Large intestine (tissue), 3 donors: ENCODE measurements around the gene BLOC1S2. TPM values are rescaled to one million over a fixed set of nuclear protein-coding genes. Genes with fewer than 3 reads are reported as not detected.
"Not testable (repeated sequence)": the region's sequence is repeated elsewhere in the genome, so short reads cannot be mapped to it uniquely, and the experiment has no call there.

Experiments used
- DNase-seq, 2 donors: peaks; one replicate each; pipeline versions ENCODE4 v3.0.0 to v3.0.0-alpha.2; 2013
- H3K27ac ChIP-seq: one replicate; pipeline ENCODE4 v1.5.1; 2013; ENCODE audit warnings: low read length
- H3K27me3 ChIP-seq: 2 replicates; pipeline ENCODE4 v1.6.1; 2013; ENCODE audit warnings: low read length; ENCODE audit not compliant: control insufficient read depth, insufficient read depth
- H3K36me3 ChIP-seq: 2 replicates; pipeline ENCODE4 v1.6.1; 2013; ENCODE audit warnings: low read length; ENCODE audit not compliant: control insufficient read depth, insufficient read depth
- H3K4me1 ChIP-seq: one replicate; pipeline ENCODE4 v1.6.1; 2013; ENCODE audit warnings: low read length; ENCODE audit not compliant: control insufficient read depth, insufficient read depth
- H3K4me3 ChIP-seq: one replicate; pipeline ENCODE4 v1.5.1; 2013; ENCODE audit warnings: low read length
- H3K9me3 ChIP-seq: one replicate; pipeline ENCODE4 v1.6.1; 2013; ENCODE audit warnings: mild to moderate bottlenecking, low read depth, low read length, moderate library complexity; ENCODE audit not compliant: control insufficient read depth
- WGBS: methylation state at CpG from one replicate; pipeline ENCODE4 v1.1.5; 2013; ENCODE audit warnings: low lambda C conversion rate; ENCODE audit not compliant: insufficient coverage; 5-methylcytosine and 5-hydroxymethylcytosine counted together
- polyA plus RNA-seq: library from polyadenylated mRNA; unstranded; fragments of 120-200 nt; gene quantifications from one replicate; pipeline ENCODE4 v1.2.1, GENCODE V29; 2013

BLOC1S2 gene
- polyA plus RNA-seq, 1 donor = 39.9 TPM

- Histone ChIP-seq H3K27me3 (peaks cover 15% of the 10 kb centered on the region), H3K27ac (peak overlapping the region; percentile 58), H3K4me1 (peaks cover 22% of the 10 kb centered on the region), H3K36me3 (no peaks in the 10 kb centered on the region), H3K4me3 (no peak overlapping the region), H3K9me3 (no peaks in the 10 kb centered on the region)
- DNase-seq = no peak
Measured at GRCh38 chr10:100293066-100293465, 6.6 kb upstream of the BLOC1S2 start.

DNA sequence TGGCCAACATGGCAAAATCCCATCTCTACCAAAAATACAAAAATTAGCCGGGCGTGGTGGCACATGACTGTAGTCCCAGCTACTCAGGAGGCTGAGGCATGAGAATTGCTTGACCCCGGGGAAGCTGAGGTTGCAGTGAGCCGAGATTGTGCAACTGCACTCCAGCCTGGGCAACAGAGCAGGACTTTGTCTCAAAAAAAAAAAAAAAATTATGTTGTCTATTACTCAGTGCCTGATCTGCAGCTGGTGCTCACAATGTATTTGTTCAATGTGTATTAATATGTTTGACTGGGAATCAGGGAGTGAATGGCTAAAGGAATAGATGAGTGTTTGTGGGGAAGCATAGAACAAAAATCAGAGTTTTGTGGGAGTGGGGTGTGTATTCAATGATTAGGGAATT, 5.8 kb upstream of the BLOC1S2 start:
- peak in 1 of 2 donors; percentile 70 for DNase-seq
- Histone ChIP-seq H3K27ac (peak overlapping the region; percentile 58), H3K4me1 (peaks cover 30% of the 10 kb centered on the region), H3K27me3 (peaks cover 10% of the 10 kb centered on the region)
- not testable (repeated sequence) for H3K36me3 ChIP-seq, H3K4me3 ChIP-seq, H3K9me3 ChIP-seq
- WGBS = no CpG with 5 or more reads among the region's 4 CpGs

GRCh38 chr10:100291356-100291755, 4.9 kb upstream of the BLOC1S2 start:
- Histone ChIP-seq H3K4me1 (peaks cover 37% of the 10 kb centered on the region), H3K9me3 (no peaks in the 10 kb centered on the region), H3K27ac (peak overlapping the region; percentile 58), H3K4me3 (no peak overlapping the region), H3K27me3 (peaks cover 2% of the 10 kb centered on the region), H3K36me3 (no peaks in the 10 kb centered on the region)
- no peak for DNase-seq
- WGBS = no CpG with 5 or more reads among the region's 3 CpGs

DNA sequence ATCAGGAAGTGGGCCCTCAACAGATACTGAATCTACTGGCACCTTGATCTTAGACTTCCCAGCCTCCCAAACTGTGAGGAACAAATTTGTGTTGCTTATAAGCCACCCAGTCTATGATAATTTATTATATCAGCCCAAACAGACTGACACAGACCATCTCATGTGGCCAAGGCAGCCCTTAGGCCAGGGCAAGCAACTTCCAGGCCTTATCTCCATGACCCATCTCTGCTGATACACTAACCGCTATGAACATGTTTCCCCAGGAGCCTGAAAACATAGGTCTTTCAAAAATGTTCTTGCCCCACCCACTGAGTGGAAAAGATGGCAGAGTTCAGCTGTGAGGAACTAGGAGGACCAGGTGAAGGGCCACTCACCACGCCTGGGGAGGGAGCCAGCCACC, 3.2 kb upstream of the BLOC1S2 start:
- no peaks in the 10 kb centered on the region for H3K36me3 ChIP-seq
- peaks cover 43% of the 10 kb centered on the region for H3K4me1 ChIP-seq
- H3K4me3 ChIP-seq = no peak overlapping the region
- peaks cover under 1% of the 10 kb centered on the region for H3K27me3 ChIP-seq
- H3K9me3 ChIP-seq = no peaks in the 10 kb centered on the region
- no peak overlapping the region for H3K27ac ChIP-seq
- no CpG with 5 or more reads among the region's 2 CpGs for WGBS
- DNase-seq = no peak

GRCh38 chr10:100288196-100288595, 1.7 kb upstream of the BLOC1S2 start:
- no peaks in the 10 kb centered on the region for H3K9me3 ChIP-seq
- peaks cover under 1% of the 10 kb centered on the region for H3K36me3 ChIP-seq
- no peaks in the 10 kb centered on the region for H3K27me3 ChIP-seq
- no peak overlapping the region for H3K4me3 ChIP-seq
- no CpG with 5 or more reads among the region's 5 CpGs for WGBS
- DNase-seq = peak; percentile 76 to 82
- peaks cover 41% of the 10 kb centered on the region for H3K4me1 ChIP-seq
- H3K27ac ChIP-seq = peak overlapping the region; percentile 79

DNA sequence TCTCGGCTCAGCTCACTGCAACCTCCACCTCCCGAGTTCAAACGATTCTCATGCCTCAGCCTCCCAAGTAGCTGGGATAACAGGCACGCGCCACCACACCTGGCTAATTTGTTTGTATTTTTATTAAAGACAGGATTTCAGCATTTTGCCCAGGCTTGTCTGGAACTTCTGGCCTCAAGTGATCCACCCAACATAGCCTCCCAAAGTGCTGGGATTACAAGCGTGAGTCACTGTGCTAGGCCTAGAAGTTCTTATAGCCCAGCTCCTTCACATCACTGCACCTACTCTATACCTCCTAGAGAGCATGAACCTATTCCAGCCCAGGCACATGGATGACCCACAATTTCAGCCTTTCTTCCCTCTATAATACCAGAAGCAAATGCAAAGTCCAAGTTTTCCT, 1.3 kb upstream of the BLOC1S2 start:
- H3K4me1 ChIP-seq = peaks cover 37% of the 10 kb centered on the region
- no peak overlapping the region for H3K4me3 ChIP-seq
- H3K36me3 ChIP-seq = peaks cover 5% of the 10 kb centered on the region
- H3K9me3 ChIP-seq = no peaks in the 10 kb centered on the region
- H3K27me3 ChIP-seq = no peaks in the 10 kb centered on the region
- DNase-seq = no peak
- H3K27ac ChIP-seq = peak overlapping the region; percentile 79
- no CpG with 5 or more reads among the region's 6 CpGs for WGBS

DNA sequence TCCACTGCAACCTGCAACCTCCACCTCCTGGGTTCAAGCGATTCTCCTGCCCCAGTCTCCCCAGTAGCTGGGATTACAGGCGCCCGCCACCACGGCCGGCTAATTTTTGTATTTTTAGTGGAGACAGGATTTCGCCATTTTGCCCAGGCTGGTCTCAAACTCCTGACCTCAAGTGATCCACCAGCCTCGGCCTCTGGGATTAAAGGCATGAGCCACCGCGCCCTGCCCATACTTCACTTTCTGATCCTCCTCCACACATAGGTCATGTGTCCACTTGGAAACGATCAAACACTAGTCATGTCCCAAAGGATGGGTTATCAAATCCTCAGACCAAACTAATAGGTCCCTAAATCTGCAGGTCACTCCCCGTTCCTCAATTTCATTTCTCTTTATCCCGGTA, 1.2 kb downstream of the BLOC1S2 start:
- Histone ChIP-seq H3K4me1 (peaks cover 29% of the 10 kb centered on the region), H3K4me3 (peak overlapping the region; percentile 91), H3K36me3 (peaks cover 12% of the 10 kb centered on the region)
- not testable (repeated sequence) for DNase-seq, H3K9me3 ChIP-seq, H3K27ac ChIP-seq, H3K27me3 ChIP-seq
- 83% methylated on average over 1 of the region's 12 CpGs for WGBS

- Histone ChIP-seq H3K27me3 (no peaks in the 10 kb centered on the region), H3K27ac (no peak overlapping the region), H3K4me1 (peaks cover 20% of the 10 kb centered on the region), H3K9me3 (no peaks in the 10 kb centered on the region), H3K4me3 (no peak overlapping the region), H3K36me3 (peaks cover 27% of the 10 kb centered on the region)
- no CpG with 5 or more reads among the region's 3 CpGs for WGBS
- no peak for DNase-seq
Measured at GRCh38 chr10:100282907-100283306, 3.6 kb downstream of the BLOC1S2 start.

DNA sequence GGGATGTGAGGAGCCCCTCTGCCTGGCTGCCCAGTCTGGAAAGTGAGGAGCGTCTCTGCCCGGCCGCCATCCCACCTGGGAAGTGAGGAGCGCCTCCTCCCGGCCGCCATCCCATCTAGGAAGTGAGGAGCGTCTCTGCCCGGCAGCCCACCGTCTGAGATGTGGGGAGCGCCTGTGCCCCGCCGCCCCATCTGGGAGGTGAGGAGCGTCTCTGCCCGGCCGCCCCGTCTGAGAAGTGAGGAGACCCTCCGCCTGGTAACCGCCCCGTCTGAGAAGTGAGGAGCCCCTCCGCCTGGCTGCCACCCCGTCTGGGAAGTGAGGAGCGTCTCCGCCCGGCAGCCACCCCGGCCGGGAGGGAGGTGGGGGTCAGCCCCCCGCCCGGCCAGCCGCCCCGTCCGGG, 9.5 kb downstream of the BLOC1S2 start:
- DNase-seq, H3K27ac ChIP-seq, H3K27me3 ChIP-seq, H3K4me1 ChIP-seq, H3K9me3 ChIP-seq, H3K4me3 ChIP-seq: not testable (repeated sequence)
- peaks cover 23% of the 10 kb centered on the region for H3K36me3 ChIP-seq
- no CpG with 5 or more reads among the region's 31 CpGs for WGBS

DNA sequence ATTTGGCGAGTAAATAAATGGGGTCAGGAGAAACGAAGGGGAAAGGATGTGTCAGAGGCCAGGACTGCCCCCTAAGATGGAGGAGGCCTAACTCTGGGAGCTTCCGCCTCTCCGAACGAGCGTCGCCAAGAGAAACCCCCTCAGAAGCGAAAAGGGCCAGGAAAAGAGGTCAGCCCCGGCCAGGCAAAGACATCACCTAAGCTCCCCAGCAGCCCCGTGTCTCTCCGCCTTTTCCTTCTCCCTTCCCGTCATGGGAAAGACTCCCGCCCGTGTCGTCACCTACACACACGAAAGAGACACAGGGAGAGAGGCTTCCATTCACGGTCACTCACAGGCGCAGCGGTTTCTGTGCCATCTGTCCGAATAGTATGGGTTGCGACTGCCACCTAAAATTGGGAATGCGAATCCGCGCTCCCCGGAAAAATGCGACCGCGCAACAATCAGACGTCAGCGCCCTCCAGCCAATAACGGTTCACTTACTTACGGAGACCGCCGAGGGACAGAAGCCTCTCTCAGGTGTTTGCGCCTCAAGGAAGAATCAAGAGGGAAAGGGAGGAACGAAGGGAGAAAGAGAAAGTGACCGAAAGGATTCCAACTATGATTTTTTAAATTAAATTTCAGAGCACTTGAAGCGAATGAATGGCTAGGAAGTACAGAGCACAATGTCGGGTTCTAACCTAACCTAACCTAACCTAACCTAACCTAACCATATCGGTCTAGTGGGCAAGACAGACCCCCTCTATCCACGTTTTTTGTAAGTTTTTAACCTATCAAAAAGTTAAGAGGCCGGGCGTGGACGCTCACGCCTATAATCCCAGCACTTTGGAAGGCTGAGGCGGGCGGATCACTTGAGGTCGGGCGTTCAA, 19.0 kb downstream of the BLOC1S2 start, which contains the start of gene CWF19L1:
Gene CWF19L1, minus strand, starts transcription at position 400 of the 866 bp plus-strand sequence. Its CDS starts 45 bp downstream, at position 355.
- Histone ChIP-seq H3K36me3 (no peaks in the 10 kb centered on the region), H3K4me3 (peak within 1 kb of the TSS; percentile 76), H3K4me1 (no peaks in the 10 kb centered on the region), H3K27ac (peak within 1 kb of the TSS; percentile 61), H3K9me3 (no peaks in the 10 kb centered on the region), H3K27me3 (no peaks in the 10 kb centered on the region)
- WGBS = 0% methylated on average over 2 of the region's 49 CpGs
- peak; percentile 85 to 93 for DNase-seq
